Muscle layer of colon (tissue), 2 donors: ENCODE measurements around the gene CCSER1.

ENCODE experiments used
- H3K27ac ChIP-seq: one replicate; pipeline ENCODE4 v1.7.0; 2013; ENCODE audit warnings: low read depth, mild to moderate bottlenecking, low read length, moderate library complexity
- H3K27me3 ChIP-seq, 2 donors: one replicate each; pipeline ENCODE4 v1.7.0; 2013; ENCODE audit warnings: low read length in 2 of 2, mild to moderate bottlenecking in 2 of 2; ENCODE audit not compliant: insufficient read depth in 2 of 2, control insufficient read depth in 1 of 2
- H3K36me3 ChIP-seq: one replicate; pipeline ENCODE4 v1.7.0; 2013; ENCODE audit warnings: mild to moderate bottlenecking, low read length; ENCODE audit not compliant: insufficient read depth
- H3K4me1 ChIP-seq: one replicate; pipeline ENCODE4 v1.7.0; 2013; ENCODE audit warnings: mild to moderate bottlenecking, low read length; ENCODE audit not compliant: insufficient read depth
- H3K4me3 ChIP-seq, 2 donors: one replicate each; pipeline ENCODE4 v1.7.0; 2013; ENCODE audit warnings: low read length in 2 of 2, low read depth in 1 of 2, mild to moderate bottlenecking in 1 of 2, moderate library complexity in 1 of 2
- H3K9ac ChIP-seq: one replicate; pipeline ENCODE4 v1.7.0; 2013; ENCODE audit warnings: low read length
- H3K9me3 ChIP-seq: one replicate; pipeline ENCODE4 v1.7.0; 2013; ENCODE audit warnings: mild to moderate bottlenecking, low read length
- donor health status: abdominal sarcoma.
- donor health status: Adenocarcinoma of cecum.

CCSER1 gene

GRCh38 chr4:90127223-90127705, at the start of gene CCSER1:
Gene CCSER1, plus strand, starts transcription at chr4:90127394.
- Histone ChIP-seq H3K4me3 (peak within 1 kb of the TSS; percentile 70 to 87), H3K9ac (peak within 1 kb of the TSS; percentile 29), H3K9me3 (no peaks in the 10 kb centered on the region), H3K27me3 (no peaks in the 10 kb centered on the region), H3K27ac (peak within 1 kb of the TSS; percentile 57), H3K4me1 (peaks cover 9% of the 10 kb centered on the region), H3K36me3 (no peaks in the 10 kb centered on the region)

GRCh38 chr4:90078440-90078839, 48.8 kb upstream of the CCSER1 start:
- Histone ChIP-seq H3K9ac (no peak overlapping the region), H3K27me3 (no peaks in the 10 kb centered on the region), H3K36me3 (no peaks in the 10 kb centered on the region), H3K4me1 (no peaks in the 10 kb centered on the region), H3K27ac (no peak overlapping the region), H3K4me3 (no peak overlapping the region), H3K9me3 (no peaks in the 10 kb centered on the region)

- Histone ChIP-seq H3K9ac (no peak overlapping the region), H3K27me3 (no peaks in the 10 kb centered on the region), H3K4me3 (no peak overlapping the region), H3K27ac (no peak overlapping the region), H3K36me3 (no peaks in the 10 kb centered on the region), H3K4me1 (no peaks in the 10 kb centered on the region), H3K9me3 (no peaks in the 10 kb centered on the region)
Observed at GRCh38 chr4:90080116-90080515, 47.1 kb upstream of the CCSER1 start.

- no peak overlapping the region for H3K9ac ChIP-seq
- no peaks in the 10 kb centered on the region for H3K4me1 ChIP-seq
- no peaks in the 10 kb centered on the region for H3K27me3 ChIP-seq
- no peak overlapping the region for H3K4me3 ChIP-seq
- no peaks in the 10 kb centered on the region for H3K36me3 ChIP-seq
- H3K9me3 ChIP-seq = no peaks in the 10 kb centered on the region
- no peak overlapping the region for H3K27ac ChIP-seq
Observed at GRCh38 chr4:90081432-90082144, 45.6 kb upstream of the CCSER1 start.

GRCh38 chr4:90082449-90082848, 44.7 kb upstream of the CCSER1 start:
- Histone ChIP-seq H3K4me3 (no peak overlapping the region), H3K27me3 (no peaks in the 10 kb centered on the region), H3K36me3 (no peaks in the 10 kb centered on the region), H3K27ac (no peak overlapping the region), H3K4me1 (no peaks in the 10 kb centered on the region), H3K9me3 (no peaks in the 10 kb centered on the region), H3K9ac (no peak overlapping the region)

GRCh38 chr4:90084277-90084966, 42.8 kb upstream of the CCSER1 start:
- Histone ChIP-seq H3K36me3 (no peaks in the 10 kb centered on the region), H3K9me3 (no peaks in the 10 kb centered on the region), H3K4me1 (no peaks in the 10 kb centered on the region), H3K27me3 (no peaks in the 10 kb centered on the region), H3K4me3 (no peak overlapping the region), H3K27ac (no peak overlapping the region), H3K9ac (no peak overlapping the region)

- no peaks in the 10 kb centered on the region for H3K9me3 ChIP-seq
- no peak overlapping the region for H3K4me3 ChIP-seq
- no peaks in the 10 kb centered on the region for H3K4me1 ChIP-seq
- H3K36me3 ChIP-seq = no peaks in the 10 kb centered on the region
- no peak overlapping the region for H3K27ac ChIP-seq
- no peaks in the 10 kb centered on the region for H3K27me3 ChIP-seq
- no peak overlapping the region for H3K9ac ChIP-seq
Observed at GRCh38 chr4:90084967-90085295, 42.3 kb upstream of the CCSER1 start.

GRCh38 chr4:90093526-90093925, 33.7 kb upstream of the CCSER1 start:
- H3K4me1 ChIP-seq = no peaks in the 10 kb centered on the region
- H3K27ac ChIP-seq = no peak overlapping the region
- no peak overlapping the region for H3K9ac ChIP-seq
- H3K27me3 ChIP-seq = no peaks in the 10 kb centered on the region
- no peak overlapping the region for H3K4me3 ChIP-seq
- H3K36me3 ChIP-seq = no peaks in the 10 kb centered on the region
- no peaks in the 10 kb centered on the region for H3K9me3 ChIP-seq

GRCh38 chr4:90095000-90095399, 32.2 kb upstream of the CCSER1 start:
- H3K27me3 ChIP-seq = no peaks in the 10 kb centered on the region
- H3K36me3 ChIP-seq = no peaks in the 10 kb centered on the region
- no peaks in the 10 kb centered on the region for H3K4me1 ChIP-seq
- no peak overlapping the region for H3K9ac ChIP-seq
- H3K27ac ChIP-seq = no peak overlapping the region
- no peaks in the 10 kb centered on the region for H3K9me3 ChIP-seq
- no peak overlapping the region for H3K4me3 ChIP-seq

GRCh38 chr4:90099812-90100211, 27.4 kb upstream of the CCSER1 start:
- no peaks in the 10 kb centered on the region for H3K27me3 ChIP-seq
- no peak overlapping the region for H3K9ac ChIP-seq
- H3K36me3 ChIP-seq = no peaks in the 10 kb centered on the region
- H3K4me3 ChIP-seq = no peak overlapping the region
- no peaks in the 10 kb centered on the region for H3K4me1 ChIP-seq
- H3K9me3 ChIP-seq = no peaks in the 10 kb centered on the region
- no peak overlapping the region for H3K27ac ChIP-seq

GRCh38 chr4:90103991-90104390, 23.2 kb upstream of the CCSER1 start:
- no peak overlapping the region for H3K27ac ChIP-seq
- H3K4me1 ChIP-seq = no peaks in the 10 kb centered on the region
- no peaks in the 10 kb centered on the region for H3K36me3 ChIP-seq
- no peak overlapping the region for H3K9ac ChIP-seq
- H3K9me3 ChIP-seq = no peaks in the 10 kb centered on the region
- no peaks in the 10 kb centered on the region for H3K27me3 ChIP-seq
- no peak overlapping the region for H3K4me3 ChIP-seq

- Histone ChIP-seq H3K9ac (no peak overlapping the region), H3K9me3 (no peaks in the 10 kb centered on the region), H3K4me1 (no peaks in the 10 kb centered on the region), H3K4me3 (no peak overlapping the region), H3K27me3 (no peaks in the 10 kb centered on the region), H3K27ac (no peak overlapping the region), H3K36me3 (no peaks in the 10 kb centered on the region)
Observed at GRCh38 chr4:90105274-90105673, 21.9 kb upstream of the CCSER1 start.
